Activated T-helper 1 cell treated with anti-CD3 and anti-CD28 coated beads, Interleukin-12 subunit alpha, Interleukin-12 subunit beta, Interleukin-2, Interleukin-4 antibody, amounts not matched to agents 30 ng/mL and 10 ng/mL and 1 ng/mL, durations not matched to agents 14 hours and 24 hours and 36 hours (primary cell): ENCODE measurements around the gene SLC37A1. TPM values are rescaled to one million over a fixed set of nuclear protein-coding genes. Genes with fewer than 3 reads are reported as not detected.

Source experiments
- DNase-seq: peaks from one replicate; pipeline ENCODE4 v3.0.0; 2021; ENCODE audit warnings: low spot score
- H3K27ac Mint-ChIP-seq: one replicate; pipeline ENCODE4 v1.8.0; 2021; ENCODE audit warnings: mild to moderate bottlenecking, mixed read lengths
- H3K27me3 Mint-ChIP-seq: one replicate; pipeline ENCODE4 v1.8.0; 2022; ENCODE audit warnings: mild to moderate bottlenecking, moderate library complexity, mixed read lengths; ENCODE audit not compliant: insufficient read depth
- H3K36me3 Mint-ChIP-seq: one replicate; pipeline ENCODE4 v1.8.0; 2021; ENCODE audit warnings: low read depth, mixed read lengths
- H3K4me1 Mint-ChIP-seq: one replicate; pipeline ENCODE4 v1.8.0; 2021; ENCODE audit warnings: low read depth, mixed read lengths
- H3K4me3 Mint-ChIP-seq: one replicate; pipeline ENCODE4 v1.8.0; 2021; ENCODE audit warnings: mild to moderate bottlenecking, moderate library complexity, mixed read lengths
- H3K9me3 Mint-ChIP-seq: one replicate; pipeline ENCODE4 v1.8.0; 2021; ENCODE audit warnings: mixed read lengths
- intact Hi-C: fragments of 100-400 bp; cut with micrococcal nuclease; formaldehyde crosslinking; loops from one replicate; pipeline ENCODE4 v1.15.1; 2024
- total RNA-seq: library from RNA; stranded (reverse); gene quantifications from 2 replicates; pipeline ENCODE4 v1.2.3, GENCODE V29; 2022

Gene SLC37A1
- total RNA-seq, 1 donor from 2014 or later, result 25.0 TPM

GRCh38 chr21:42546433-42546832 lies 32.8 kb downstream of the SLC37A1 start:
- intact Hi-C loops, result no loop called here

GRCh38 chr21:42547001-42547905 lies 33.6 kb downstream of the SLC37A1 start:
- H3K9me3 Mint-ChIP-seq, result no peaks in the 10 kb centered on the region
- intact Hi-C loops, result no loop called here
- peaks cover 26% of the 10 kb centered on the region for H3K36me3 Mint-ChIP-seq
- DNase-seq, result no peak
- no peaks in the 10 kb centered on the region for H3K27me3 Mint-ChIP-seq
- peaks cover 9% of the 10 kb centered on the region for H3K4me1 Mint-ChIP-seq
- H3K27ac Mint-ChIP-seq, result no peak overlapping the region
- no peak overlapping the region for H3K4me3 Mint-ChIP-seq

More at GRCh38 chr21:42546433-42546832, 32.8 kb downstream of the SLC37A1 start:
- Mint-ChIP-seq H3K4me3 (no peak overlapping the region), H3K27ac (no peak overlapping the region), H3K36me3 (peaks cover 26% of the 10 kb centered on the region), H3K9me3 (no peaks in the 10 kb centered on the region), H3K4me1 (peaks cover 9% of the 10 kb centered on the region), H3K27me3 (no peaks in the 10 kb centered on the region)
- DNase-seq, result no peak

GRCh38 chr21:42547906-42548365 lies 34.3 kb downstream of the SLC37A1 start:
- no peaks in the 10 kb centered on the region for H3K9me3 Mint-ChIP-seq
- no peak for DNase-seq
- H3K27me3 Mint-ChIP-seq, result no peaks in the 10 kb centered on the region
- intact Hi-C loops, result no loop called here
- peaks cover 26% of the 10 kb centered on the region for H3K36me3 Mint-ChIP-seq
- no peak overlapping the region for H3K27ac Mint-ChIP-seq
- H3K4me3 Mint-ChIP-seq, result no peak overlapping the region
- peaks cover 9% of the 10 kb centered on the region for H3K4me1 Mint-ChIP-seq

- Mint-ChIP-seq H3K4me3 (no peak overlapping the region), H3K27me3 (no peaks in the 10 kb centered on the region)
Measured at GRCh38 chr21:42548687-42549406, 35.2 kb downstream of the SLC37A1 start.

GRCh38 chr21:42550817-42551216 lies 37.2 kb downstream of the SLC37A1 start:
- DNase-seq, result no peak
- no peaks in the 10 kb centered on the region for H3K9me3 Mint-ChIP-seq
- intact Hi-C loops, result no loop called here
- H3K4me1 Mint-ChIP-seq, result no peaks in the 10 kb centered on the region
- H3K4me3 Mint-ChIP-seq, result no peak overlapping the region
- H3K36me3 Mint-ChIP-seq, result peaks cover 30% of the 10 kb centered on the region
- no peaks in the 10 kb centered on the region for H3K27me3 Mint-ChIP-seq
- no peak overlapping the region for H3K27ac Mint-ChIP-seq

More at GRCh38 chr21:42548687-42549406, 35.2 kb downstream of the SLC37A1 start:
- Mint-ChIP-seq H3K9me3 (no peaks in the 10 kb centered on the region), H3K36me3 (peaks cover 29% of the 10 kb centered on the region), H3K4me1 (peaks cover 9% of the 10 kb centered on the region), H3K27ac (no peak overlapping the region)
- no peak for DNase-seq
- intact Hi-C loops, result no loop called here

GRCh38 chr21:42552407-42553336 lies 39.0 kb downstream of the SLC37A1 start:
- Mint-ChIP-seq H3K4me3 (no peak overlapping the region), H3K9me3 (no peaks in the 10 kb centered on the region), H3K36me3 (peaks cover 27% of the 10 kb centered on the region), H3K27me3 (no peaks in the 10 kb centered on the region), H3K27ac (no peak overlapping the region), H3K4me1 (no peaks in the 10 kb centered on the region)
- intact Hi-C loops, result no loop called here
- DNase-seq, result no peak

GRCh38 chr21:42553435-42553834 lies 39.8 kb downstream of the SLC37A1 start:
- no peaks in the 10 kb centered on the region for H3K27me3 Mint-ChIP-seq
- no peaks in the 10 kb centered on the region for H3K9me3 Mint-ChIP-seq
- no peaks in the 10 kb centered on the region for H3K4me1 Mint-ChIP-seq
- intact Hi-C loops, result no loop called here
- no peak overlapping the region for H3K4me3 Mint-ChIP-seq
- H3K36me3 Mint-ChIP-seq, result peaks cover 22% of the 10 kb centered on the region
- DNase-seq, result no peak
- no peak overlapping the region for H3K27ac Mint-ChIP-seq

- DNase-seq, result no peak
- no peak overlapping the region for H3K27ac Mint-ChIP-seq
- H3K9me3 Mint-ChIP-seq, result no peaks in the 10 kb centered on the region
- no peaks in the 10 kb centered on the region for H3K4me1 Mint-ChIP-seq
- H3K4me3 Mint-ChIP-seq, result no peak overlapping the region
- no peaks in the 10 kb centered on the region for H3K27me3 Mint-ChIP-seq
- intact Hi-C loops, result no loop called here
- peaks cover 16% of the 10 kb centered on the region for H3K36me3 Mint-ChIP-seq
Measured at GRCh38 chr21:42554251-42554961, 40.8 kb downstream of the SLC37A1 start.

GRCh38 chr21:42555756-42556438 lies 42.2 kb downstream of the SLC37A1 start:
- Mint-ChIP-seq H3K36me3 (peaks cover 11% of the 10 kb centered on the region), H3K4me1 (no peaks in the 10 kb centered on the region), H3K27ac (no peak overlapping the region), H3K4me3 (no peak overlapping the region), H3K27me3 (no peaks in the 10 kb centered on the region), H3K9me3 (no peaks in the 10 kb centered on the region)
- DNase-seq, result no peak
- intact Hi-C loops, result no loop called here

GRCh38 chr21:42556476-42556875 lies 42.8 kb downstream of the SLC37A1 start:
- Mint-ChIP-seq H3K9me3 (no peaks in the 10 kb centered on the region), H3K4me3 (no peak overlapping the region), H3K27me3 (no peaks in the 10 kb centered on the region), H3K27ac (no peak overlapping the region), H3K4me1 (no peaks in the 10 kb centered on the region), H3K36me3 (peaks cover 8% of the 10 kb centered on the region)
- no peak for DNase-seq
- intact Hi-C loops, result no loop called here

GRCh38 chr21:42556960-42557359 lies 43.3 kb downstream of the SLC37A1 start:
- no peak for DNase-seq
- peaks cover 8% of the 10 kb centered on the region for H3K36me3 Mint-ChIP-seq
- H3K4me3 Mint-ChIP-seq, result no peak overlapping the region
- no peaks in the 10 kb centered on the region for H3K9me3 Mint-ChIP-seq
- H3K4me1 Mint-ChIP-seq, result no peaks in the 10 kb centered on the region
- no peak overlapping the region for H3K27ac Mint-ChIP-seq
- H3K27me3 Mint-ChIP-seq, result no peaks in the 10 kb centered on the region
- intact Hi-C loops, result no loop called here
